A549 (cell line): ENCODE measurements around the gene ROR1. TPM values are rescaled to one million over a fixed set of nuclear protein-coding genes. Genes with fewer than 3 reads are reported as not detected.

Experiments used
- ATAC-seq, 2 experiments: fragments of 200-7000 bp in 1 of 2; fragments of >200 bp in 1 of 2; cut with Nextera tagmentation in 1 of 2; cut with Tn5 transposase in 1 of 2; 3 replicates each; pipeline versions ENCODE4 v1.8.0 to v1.9.1; 2018 to 2020; ENCODE audit warnings: mild to moderate bottlenecking in 1 of 2, moderate library complexity in 1 of 2
- CTCF ChIA-PET: fragments of 300-600 bp; sonication (Branson Sonifier 250); formaldehyde crosslinking; extraction: SDS; loops from one replicate; lab custom pipeline; 2021; ENCODE audit warnings: antibody characterized with exemption, inconsistent platforms; lab: Yijun Ruan, JAX
- POLR2A ChIA-PET: fragments of 350-600 bp; formaldehyde crosslinking; extraction: SDS; loops from one replicate; lab custom pipeline; 2021; ENCODE audit warnings: antibody characterized with exemption, inconsistent platforms; lab: Yijun Ruan, JAX
- DNase-seq, 2 experiments: peaks; one replicate each; pipeline versions ENCODE4 v3.0.0 to v3.0.0-alpha.2; 2011 to 2016; ENCODE audit warnings: low read depth in 1 of 2, low spot score in 1 of 2
- FAIRE-seq: peaks from 2 replicates; lab custom pipeline; 2011; peaks lifted over from hg19 to GRCh38; lab: Jason Lieb, UNC
- H3K27ac ChIP-seq, 2 experiments: fragments of >200 bp; sonication (Bioruptor Twin); formaldehyde crosslinking; 3 replicates each; pipeline ENCODE4 v1.5.1; 2016 to 2017
- H3K4me1 ChIP-seq: fragments of >200 bp; sonication (Bioruptor Twin); formaldehyde crosslinking; 3 replicates; pipeline ENCODE4 v1.6.1; 2016
- H3K4me2 ChIP-seq: fragments of >200 bp; sonication (Bioruptor Twin); formaldehyde crosslinking; 3 replicates; pipeline ENCODE4 v1.6.1; 2016
- H3K4me3 ChIP-seq: fragments of >200 bp; sonication (Bioruptor Twin); formaldehyde crosslinking; 3 replicates; pipeline ENCODE4 v1.5.1; 2016
- H3K9me3 ChIP-seq: fragments of >200 bp; sonication (Bioruptor Twin); formaldehyde crosslinking; 3 replicates; pipeline ENCODE4 v1.6.1; 2016
- BCL3 ChIP-seq: fragments of >200 bp; sonication (Bioruptor Twin); formaldehyde crosslinking; IDR thresholded peaks from 3 replicates; pipeline ENCODE4 v1.6.1; 2016
- CEBPB ChIP-seq, 2 experiments: fragments of >200 bp in 1 of 2; sonication (Bioruptor Twin) in 1 of 2; formaldehyde crosslinking in 1 of 2; IDR thresholded peaks; 2 replicates each; pipeline ENCODE4 v1.6.1; 2012 to 2016
- CHD2 ChIP-seq: fragments of 150-350 bp; IDR thresholded peaks from 2 replicates; pipeline ENCODE4 v1.6.1; 2014; ENCODE audit warnings: low read length; ENCODE audit not compliant: partially characterized antibody
- CHD4 ChIP-seq: fragments of 200-600 bp; sonication (generic); IDR thresholded peaks from 2 replicates; pipeline ENCODE4 v1.6.1; 2016; ENCODE audit warnings: antibody characterized with exemption, mild to moderate bottlenecking, borderline replicate concordance
- E2F6 ChIP-seq: IDR thresholded peaks from 2 replicates; pipeline ENCODE4 v1.6.1; 2012; ENCODE audit warnings: low read depth, borderline replicate concordance
- EHF ChIP-seq: fragments of 250-450 bp; sonication (Bioruptor Pico); IDR thresholded peaks from 2 replicates; pipeline ENCODE4 v1.5.0; 2020; ENCODE audit warnings: mild to moderate bottlenecking
- EHMT2 ChIP-seq: fragments of 200-600 bp; sonication (generic); IDR thresholded peaks from 2 replicates; pipeline ENCODE4 v1.6.1; 2016; ENCODE audit warnings: antibody characterized with exemption, low read depth, mild to moderate bottlenecking, moderate library complexity
- EP300 ChIP-seq, 2 experiments: fragments of >200 bp; sonication (Bioruptor Twin); formaldehyde crosslinking; IDR thresholded peaks; 2 replicates in 1 of 2; 3 replicates in 1 of 2; pipeline ENCODE4 v1.6.1; 2016 to 2017
- FOSB ChIP-seq: fragments of 250-450 bp; sonication (Bioruptor Pico); IDR thresholded peaks from 2 replicates; pipeline ENCODE4 v1.5.0; 2020; ENCODE audit warnings: mild to moderate bottlenecking, moderate library complexity
- FOSL2 ChIP-seq, 2 experiments: fragments of 450-650 bp in 1 of 2; fragments of >200 bp in 1 of 2; sonication (Bioruptor Twin) in 1 of 2; formaldehyde crosslinking; IDR thresholded peaks; 2 replicates each; pipeline versions ENCODE4 v1.5.0 to v1.6.1; 2016 to 2020; ENCODE audit warnings: mild to moderate bottlenecking in 1 of 2, moderate library complexity in 1 of 2
- FOXS1 ChIP-seq: fragments of 250-450 bp; sonication (Bioruptor Pico); IDR thresholded peaks from 2 replicates; pipeline ENCODE4 v1.5.0; 2020; ENCODE audit warnings: mild to moderate bottlenecking, moderate library complexity
- HDAC2 ChIP-seq: fragments of 200-600 bp; sonication (generic); IDR thresholded peaks from 2 replicates; pipeline ENCODE4 v1.6.1; 2016
- HEYL ChIP-seq: fragments of 250-450 bp; sonication (Bioruptor Pico); IDR thresholded peaks from 2 replicates; pipeline ENCODE4 v1.8.0; 2021; ENCODE audit warnings: mild to moderate bottlenecking, moderate library complexity
- HOXA7 ChIP-seq: fragments of 250-450 bp; sonication (Bioruptor Pico); IDR thresholded peaks from 2 replicates; pipeline ENCODE4 v1.5.0; 2020; ENCODE audit warnings: mild to moderate bottlenecking, moderate library complexity
- JUNB ChIP-seq: fragments of >200 bp; sonication (Bioruptor Twin); formaldehyde crosslinking; IDR thresholded peaks from 2 replicates; pipeline ENCODE4 v1.6.1; 2016
- MAZ ChIP-seq: fragments of 150-350 bp; IDR thresholded peaks from 2 replicates; pipeline ENCODE4 v1.6.1; 2014; ENCODE audit warnings: antibody characterized with exemption, low read depth, low read length, borderline replicate concordance
- NPAS2 ChIP-seq: fragments of 250-450 bp; sonication (Bioruptor Pico); IDR thresholded peaks from 2 replicates; pipeline ENCODE4 v1.8.0; 2022; ENCODE audit warnings: mild to moderate bottlenecking, moderate library complexity, borderline replicate concordance
- POLR2AphosphoS2 ChIP-seq: conservative IDR thresholded peaks from 2 replicates; pipeline ENCODE4 v1.6.1; 2012; ENCODE audit warnings: low read length, improper control_type of control experiment, inconsistent platforms
- RAD21 ChIP-seq, 2 experiments: fragments of >200 bp in 1 of 2; sonication (Bioruptor Twin) in 1 of 2; formaldehyde crosslinking in 1 of 2; IDR thresholded peaks in 1 of 2; conservative IDR thresholded peaks in 1 of 2; 2 replicates in 1 of 2; 3 replicates in 1 of 2; pipeline ENCODE4 v1.6.1; 2012 to 2018; ENCODE audit warnings: inconsistent platforms in 1 of 2
- RARB ChIP-seq: fragments of 250-450 bp; sonication (Bioruptor Pico); IDR thresholded peaks from 2 replicates; pipeline ENCODE4 v1.8.0; 2021; ENCODE audit warnings: mild to moderate bottlenecking, moderate library complexity
- RNF2 ChIP-seq: fragments of 200-600 bp; sonication (generic); IDR thresholded peaks from 2 replicates; pipeline ENCODE4 v1.6.1; 2016; ENCODE audit warnings: low read depth, mild to moderate bottlenecking, antibody characterized with exemption, moderate library complexity, borderline replicate concordance
- SMC3 ChIP-seq: fragments of >200 bp; sonication (Bioruptor Twin); formaldehyde crosslinking; IDR thresholded peaks from 3 replicates; pipeline ENCODE4 v1.6.1; 2018; ENCODE audit warnings: inconsistent platforms
- TP53 ChIP-seq: fragments of 250-450 bp; sonication (Bioruptor Pico); IDR thresholded peaks from 2 replicates; pipeline ENCODE4 v1.5.0; 2021; ENCODE audit warnings: mild to moderate bottlenecking, moderate library complexity
- ZSCAN20 ChIP-seq: fragments of 250-450 bp; sonication (Bioruptor Pico); IDR thresholded peaks from 2 replicates; pipeline ENCODE4 v1.8.0; 2022; ENCODE audit warnings: mild to moderate bottlenecking, moderate library complexity
- WGBS: methylation state at CpG from one replicate; pipeline ENCODE4 v1.1.6; 2017; ENCODE audit errors: missing lambda C conversion rate; 5-methylcytosine and 5-hydroxymethylcytosine counted together
- polyA plus RNA-seq, 4 experiments: library from polyadenylated mRNA; depleted of rRNA in 3 of 4; stranded (reverse); fragments of >200 nt; fragmentation: RNase III in 1 of 4; extraction: RNeasy Plus Mini Kit Qiagen cat#74134 plus additional on column Dnase treatment in 1 of 4; gene quantifications; 2 replicates in 3 of 4; 3 replicates in 1 of 4; pipeline ENCODE4 v1.2.3, GENCODE V29; 2011 to 2017
- TF ChIP-seq, protein P1 (sequence below): fragments of 250-450 bp; sonication (Bioruptor Pico); IDR thresholded peaks from 2 replicates; pipeline ENCODE4 v1.5.0; 2020; ENCODE audit warnings: low read depth, mild to moderate bottlenecking, moderate library complexity
- TF ChIP-seq, protein P2 (sequence below): IDR thresholded peaks from 2 replicates; pipeline ENCODE4 v1.6.1; 2012

Gene ROR1
- polyA plus RNA-seq, 2 of the 4 experiments (the other 2 are of a cell fraction) = 6.5 to 19.0 TPM

DNA sequence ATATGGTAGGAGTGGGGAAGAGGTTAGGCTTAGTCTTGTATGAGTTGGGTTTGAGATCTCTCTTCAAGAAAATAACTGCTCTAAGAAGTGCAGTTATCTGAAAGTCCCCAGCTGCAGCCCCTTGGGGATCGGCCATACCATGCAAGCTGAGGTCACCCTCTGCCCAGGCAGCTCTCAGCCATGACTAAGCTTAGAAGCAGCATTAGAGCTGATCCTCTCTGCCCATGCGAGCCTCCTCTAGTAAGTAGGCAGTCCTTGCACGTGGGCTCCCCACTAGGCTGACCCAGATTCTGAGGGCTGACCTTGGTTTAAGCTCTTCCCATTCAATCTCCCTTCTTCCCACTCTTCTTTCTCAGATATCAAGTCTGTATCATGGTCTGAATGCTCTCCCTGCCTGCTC, 308.6 kb downstream of the ROR1 start:
- FAIRE-seq = no peak
- TF ChIP-seq TP53 = no peak
- TF ChIP-seq HEYL = no peak
- TF ChIP-seq EHF (CRISPR knock-in tag) = no peak
- TF ChIP-seq, protein P1, sequence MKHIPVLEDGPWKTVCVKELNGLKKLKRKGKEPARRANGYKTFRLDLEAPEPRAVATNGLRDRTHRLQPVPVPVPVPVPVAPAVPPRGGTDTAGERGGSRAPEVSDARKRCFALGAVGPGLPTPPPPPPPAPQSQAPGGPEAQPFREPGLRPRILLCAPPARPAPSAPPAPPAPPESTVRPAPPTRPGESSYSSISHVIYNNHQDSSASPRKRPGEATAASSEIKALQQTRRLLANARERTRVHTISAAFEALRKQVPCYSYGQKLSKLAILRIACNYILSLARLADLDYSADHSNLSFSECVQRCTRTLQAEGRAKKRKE (CRISPR knock-in tag) = no peak
- TF ChIP-seq CHD2 = no peak
- TF ChIP-seq MAZ = no peak
- no peak for TF ChIP-seq FOSB (CRISPR knock-in tag)
- TF ChIP-seq CHD4 = no peak
- no peak for TF ChIP-seq CEBPB (IDR thresholded peaks at IDR 0.05)
- TF ChIP-seq POLR2AphosphoS2 = no peak
- no peak for TF ChIP-seq NPAS2 (CRISPR knock-in tag)
- TF ChIP-seq RAD21 (conservative IDR thresholded peaks at IDR 0.05 in 1 of 2, IDR thresholded peaks at IDR 0.05 in 1 of 2) = no peak
- TF ChIP-seq SMC3 = no peak
- Histone ChIP-seq H3K4me2 (no peak overlapping the region), H3K4me3 (no peak overlapping the region), H3K27ac (no peak overlapping the region), H3K9me3 (no peaks in the 10 kb centered on the region), H3K4me1 (0 out of 3 replicates have a peak, but pooled peaks cover 5% of the 10 kb centered on the region)
- WGBS = 69% methylated on average over 3 of the region's 3 CpGs
- POLR2A ChIA-PET = no interaction called here
- peak in 1 of 2 experiments; percentile 57; a peak in 2 of 6 replicates for ATAC-seq
- DNase-seq = peak in 1 of 2 experiments; percentile 10
- CTCF ChIA-PET = interaction anchor here (1.0 to 1.2 kb wide), 2 partner anchors 54 to 55 kb away, joined by 3 to 4 read pairs; no protein-coding TSS in a partner anchor

GRCh38 chr1:64084451-64084850, 310.6 kb downstream of the ROR1 start:
- Histone ChIP-seq H3K9me3 (no peaks in the 10 kb centered on the region), H3K4me1 (0 out of 3 replicates have a peak, but pooled peaks cover 5% of the 10 kb centered on the region), H3K27ac (no peak overlapping the region), H3K4me2 (no peak overlapping the region), H3K4me3 (no peak overlapping the region)
- WGBS = 96% methylated on average over 2 of the region's 2 CpGs
- DNase-seq (no peak), ATAC-seq (no peak), FAIRE-seq (no peak)
- ChIA-PET POLR2A (no interaction called here), CTCF (interaction anchor here (0.8 kb wide), 1 partner anchor 123 kb away, joined by 3 read pairs; no protein-coding TSS in a partner anchor)
- TF ChIP-seq NPAS2 (CRISPR knock-in tag) (no peak), E2F6 (no peak), RARB (CRISPR knock-in tag) (no peak), EHF (CRISPR knock-in tag) (no peak), EHMT2 (no peak), HEYL (no peak), FOXS1 (CRISPR knock-in tag) (no peak), JUNB (no peak), SMC3 (no peak), CEBPB (IDR thresholded peaks at IDR 0.05) (no peak), BCL3 (no peak), FOSL2 (IDR thresholded peaks at IDR 0.05) (no peak), FOSL2 (CRISPR knock-in tag; IDR thresholded peaks at IDR 0.05) (no peak), RNF2 (no peak), ZSCAN20 (CRISPR knock-in tag) (no peak), HOXA7 (no peak), HDAC2 (no peak), EP300 (IDR thresholded peaks at IDR 0.05) (no peak)
- TF ChIP-seq, protein P2, sequence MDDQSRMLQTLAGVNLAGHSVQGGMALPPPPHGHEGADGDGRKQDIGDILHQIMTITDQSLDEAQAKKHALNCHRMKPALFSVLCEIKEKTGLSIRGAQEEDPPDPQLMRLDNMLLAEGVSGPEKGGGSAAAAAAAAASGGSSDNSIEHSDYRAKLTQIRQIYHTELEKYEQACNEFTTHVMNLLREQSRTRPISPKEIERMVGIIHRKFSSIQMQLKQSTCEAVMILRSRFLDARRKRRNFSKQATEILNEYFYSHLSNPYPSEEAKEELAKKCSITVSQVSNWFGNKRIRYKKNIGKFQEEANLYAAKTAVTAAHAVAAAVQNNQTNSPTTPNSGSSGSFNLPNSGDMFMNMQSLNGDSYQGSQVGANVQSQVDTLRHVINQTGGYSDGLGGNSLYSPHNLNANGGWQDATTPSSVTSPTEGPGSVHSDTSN = no peak
